BJ (cell line): ENCODE data around the gene FRMD4A. TPM values are rescaled to one million over a fixed set of nuclear protein-coding genes. Genes with fewer than 3 reads are reported as not detected.

Experiments used
- CTCF ChIA-PET: fragments of 350-600 bp; formaldehyde crosslinking; extraction: SDS; loops from one replicate; lab custom pipeline; 2021; ENCODE audit warnings: antibody characterized with exemption, inconsistent platforms; lab: Yijun Ruan, JAX
- POLR2A ChIA-PET: fragments of 300-600 bp; sonication (Branson Sonifier 250); formaldehyde crosslinking; extraction: SDS; loops from one replicate; lab custom pipeline; 2021; ENCODE audit warnings: antibody characterized with exemption; lab: Charles Lee
- DNase-seq: peaks from one replicate; pipeline ENCODE4 v3.0.0-alpha.2; 2011; ENCODE audit warnings: low read depth
- H3K27me3 ChIP-seq: 2 replicates; pipeline ENCODE4 v1.6.0; 2011; ENCODE audit warnings: low read length; ENCODE audit not compliant: control insufficient read depth, insufficient read depth
- H3K36me3 ChIP-seq: 2 replicates; pipeline ENCODE4 v1.5.1; 2011; ENCODE audit warnings: low read length; ENCODE audit not compliant: control insufficient read depth, insufficient read depth
- H3K4me3 ChIP-seq: 2 replicates; pipeline ENCODE4 v1.5.1; 2011; ENCODE audit warnings: low read depth, mild to moderate bottlenecking, control low read depth, low read length
- polyA plus RNA-seq: library from polyadenylated mRNA; depleted of rRNA; stranded (reverse); fragments of >200 nt; gene quantifications from 2 replicates; pipeline ENCODE4 v1.2.3, GENCODE V29; 2011
- TF ChIP-seq, protein P1 (sequence below): IDR thresholded peaks from 2 replicates; pipeline ENCODE4 v1.5.1; 2011; ENCODE audit warnings: low read depth, mild to moderate bottlenecking, control low read depth, inconsistent platforms, low read length, moderate library complexity; ENCODE audit not compliant: insufficient read depth

Gene FRMD4A
- polyA plus RNA-seq, 1 experiment, result 31.6 TPM

DNA sequence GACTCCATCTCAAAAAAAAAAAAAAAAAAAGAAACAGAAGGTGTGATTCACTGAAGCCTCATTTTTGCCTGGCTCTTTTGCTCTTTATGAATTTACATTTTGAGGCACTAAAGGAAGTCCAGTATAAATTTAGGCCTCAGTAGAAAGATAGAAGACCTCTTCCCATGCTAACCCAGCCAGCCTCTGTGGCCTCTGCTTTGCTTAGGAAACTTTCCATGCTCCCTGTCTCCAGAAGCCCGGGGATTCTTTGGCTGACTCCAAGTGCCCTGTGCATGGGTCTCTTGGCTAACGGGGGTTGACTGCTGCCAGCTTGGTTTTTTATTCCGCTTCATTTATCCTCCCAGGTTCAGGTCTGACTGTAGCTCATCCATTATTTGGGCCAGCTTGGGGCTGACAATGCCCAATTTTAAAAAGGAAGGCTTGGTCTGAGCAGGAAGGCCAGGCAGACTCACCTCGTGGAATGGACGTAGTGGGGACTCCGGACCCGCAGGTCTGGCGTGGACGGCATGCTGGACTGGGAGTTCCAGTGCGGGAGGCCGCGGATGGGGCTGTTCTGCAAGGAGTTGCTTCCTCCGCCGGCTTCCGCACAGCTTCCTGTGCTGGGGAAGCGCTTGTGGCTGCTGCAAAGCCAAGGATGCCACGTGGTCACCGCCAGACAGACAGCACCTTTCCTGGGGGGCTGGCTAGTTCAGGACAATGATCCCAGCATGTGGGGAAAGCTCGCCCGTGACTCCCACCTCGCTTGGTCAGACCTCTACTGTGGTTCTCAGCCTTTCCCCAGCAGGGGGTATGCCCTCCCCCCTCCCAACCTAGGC, 671.6 kb downstream of the FRMD4A start:
- DNase-seq, result no peak
- CTCF ChIA-PET, result interaction anchor here (0.6 to 3.3 kb wide), 27 partner anchors 8 to 517 kb away, joined by 3 to 43 read pairs (median 4); no protein-coding TSS in a partner anchor
- POLR2A ChIA-PET, result no interaction called here
- TF ChIP-seq, protein P1, sequence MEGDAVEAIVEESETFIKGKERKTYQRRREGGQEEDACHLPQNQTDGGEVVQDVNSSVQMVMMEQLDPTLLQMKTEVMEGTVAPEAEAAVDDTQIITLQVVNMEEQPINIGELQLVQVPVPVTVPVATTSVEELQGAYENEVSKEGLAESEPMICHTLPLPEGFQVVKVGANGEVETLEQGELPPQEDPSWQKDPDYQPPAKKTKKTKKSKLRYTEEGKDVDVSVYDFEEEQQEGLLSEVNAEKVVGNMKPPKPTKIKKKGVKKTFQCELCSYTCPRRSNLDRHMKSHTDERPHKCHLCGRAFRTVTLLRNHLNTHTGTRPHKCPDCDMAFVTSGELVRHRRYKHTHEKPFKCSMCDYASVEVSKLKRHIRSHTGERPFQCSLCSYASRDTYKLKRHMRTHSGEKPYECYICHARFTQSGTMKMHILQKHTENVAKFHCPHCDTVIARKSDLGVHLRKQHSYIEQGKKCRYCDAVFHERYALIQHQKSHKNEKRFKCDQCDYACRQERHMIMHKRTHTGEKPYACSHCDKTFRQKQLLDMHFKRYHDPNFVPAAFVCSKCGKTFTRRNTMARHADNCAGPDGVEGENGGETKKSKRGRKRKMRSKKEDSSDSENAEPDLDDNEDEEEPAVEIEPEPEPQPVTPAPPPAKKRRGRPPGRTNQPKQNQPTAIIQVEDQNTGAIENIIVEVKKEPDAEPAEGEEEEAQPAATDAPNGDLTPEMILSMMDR, result no peak
- H3K4me3 ChIP-seq, result no peak overlapping the region
- H3K36me3 ChIP-seq, result peaks cover 21% of the 10 kb centered on the region
- H3K27me3 ChIP-seq, result no peaks in the 10 kb centered on the region

DNA sequence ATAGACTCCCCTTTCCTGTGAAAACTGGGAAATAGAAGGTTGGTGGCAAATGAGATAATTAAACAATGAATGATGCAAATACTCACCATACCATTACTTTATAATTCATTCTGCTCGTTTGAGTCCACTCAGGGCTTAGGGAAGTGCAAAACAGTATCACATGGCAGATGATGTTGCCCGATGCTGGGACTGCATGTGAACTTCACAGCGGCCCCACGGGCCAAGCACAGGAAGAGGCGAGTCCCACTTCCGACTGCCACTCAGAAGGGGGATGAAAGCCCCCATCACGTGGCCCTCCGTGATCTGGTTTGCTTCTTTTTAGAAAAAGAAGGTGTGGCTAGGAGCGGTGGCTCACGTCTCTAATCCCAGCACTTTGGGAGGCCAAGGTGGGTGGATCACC, 672.5 kb downstream of the FRMD4A start:
- H3K4me3 ChIP-seq, result no peak overlapping the region
- H3K27me3 ChIP-seq, result no peaks in the 10 kb centered on the region
- CTCF ChIA-PET, result interaction anchor here (1.2 kb wide), 1 partner anchor 45 kb away, joined by 3 read pairs; no protein-coding TSS in a partner anchor
- POLR2A ChIA-PET, result no interaction called here
- H3K36me3 ChIP-seq, result peaks cover 26% of the 10 kb centered on the region
- TF ChIP-seq, protein P1, result no peak
- DNase-seq, result no peak

DNA sequence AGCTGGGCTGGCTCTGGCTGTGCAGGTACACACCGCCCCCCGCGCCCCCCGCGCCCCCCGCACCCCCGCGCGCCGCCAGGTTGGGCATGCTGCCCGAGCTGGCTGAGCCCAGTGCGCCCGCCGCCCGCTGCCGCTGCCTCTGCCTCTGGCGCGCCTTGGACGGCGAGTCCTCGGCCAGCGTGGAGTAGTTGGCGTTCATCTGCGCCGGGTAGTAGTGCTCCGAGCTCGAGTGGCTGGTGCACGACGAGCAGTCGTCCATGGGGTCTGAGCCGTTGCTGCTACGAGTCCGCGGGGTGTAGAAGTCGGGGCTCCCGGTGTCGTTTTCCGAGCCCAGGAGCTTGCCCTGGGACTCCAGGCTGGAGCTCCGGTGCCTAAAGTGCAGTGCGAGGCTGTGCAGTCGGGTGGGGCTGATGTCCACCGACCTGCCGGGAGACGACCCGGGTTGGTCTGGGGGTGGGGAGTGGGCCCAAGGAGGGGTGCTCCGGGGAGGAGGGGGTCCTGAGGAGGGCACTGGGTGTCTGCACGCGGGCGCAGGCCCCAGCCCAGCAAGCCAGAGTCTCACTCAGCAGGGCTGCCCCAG, 673.5 kb downstream of the FRMD4A start:
- Histone ChIP-seq H3K4me3 (no peak overlapping the region), H3K36me3 (peaks cover 26% of the 10 kb centered on the region), H3K27me3 (no peaks in the 10 kb centered on the region)
- no peak for DNase-seq
- ChIA-PET CTCF (interaction anchor here (0.6 to 1.2 kb wide), 2 partner anchors 14 to 43 kb away, joined by 3 read pairs; no protein-coding TSS in a partner anchor), POLR2A (no interaction called here)
- TF ChIP-seq, protein P1, result no peak

DNA sequence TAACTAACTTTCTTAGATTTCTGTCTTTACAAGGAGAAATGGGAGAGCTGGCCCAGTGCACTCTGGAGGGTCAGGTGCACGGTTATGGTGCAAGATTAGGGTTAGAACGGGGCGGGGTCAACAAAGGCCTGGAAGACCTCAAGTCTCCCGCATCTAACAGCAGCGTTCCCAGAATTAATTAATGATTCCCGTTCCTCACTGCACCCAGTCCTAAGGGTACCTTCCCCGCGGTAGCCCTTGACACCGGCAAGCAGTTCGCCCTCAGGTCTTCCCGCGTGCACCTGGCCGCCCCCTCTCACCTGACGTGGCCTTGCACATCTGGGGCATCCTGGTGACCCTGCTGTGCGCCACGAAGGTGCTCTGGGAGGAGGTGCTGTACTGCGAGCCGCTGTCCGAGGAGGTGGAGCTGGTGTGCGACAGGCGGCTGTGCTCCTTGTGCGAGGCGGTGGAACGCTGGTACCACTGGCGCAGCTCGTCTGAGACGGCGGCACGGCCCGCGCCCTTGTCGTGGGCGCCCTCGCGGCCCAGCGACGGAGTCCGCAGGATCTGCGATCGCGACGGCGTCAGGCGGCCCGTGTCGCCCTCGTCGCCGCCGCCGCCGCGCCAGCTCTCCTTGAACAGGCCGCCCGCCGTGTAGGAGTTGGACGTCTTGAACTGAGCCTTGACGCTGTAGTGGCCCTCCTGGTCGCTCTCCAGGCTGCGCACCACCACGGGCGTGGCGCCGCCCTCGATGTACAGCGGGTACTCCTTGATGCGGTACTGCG, 674.2 kb downstream of the FRMD4A start:
- TF ChIP-seq, protein P1, result no peak
- Histone ChIP-seq H3K27me3 (no peaks in the 10 kb centered on the region), H3K36me3 (peaks cover 28% of the 10 kb centered on the region), H3K4me3 (no peak overlapping the region)
- DNase-seq, result no peak
- POLR2A ChIA-PET, result no interaction called here
- CTCF ChIA-PET, result interaction anchor here (0.8 kb wide), 1 partner anchor 43 kb away, joined by 3 read pairs; no protein-coding TSS in a partner anchor

DNA sequence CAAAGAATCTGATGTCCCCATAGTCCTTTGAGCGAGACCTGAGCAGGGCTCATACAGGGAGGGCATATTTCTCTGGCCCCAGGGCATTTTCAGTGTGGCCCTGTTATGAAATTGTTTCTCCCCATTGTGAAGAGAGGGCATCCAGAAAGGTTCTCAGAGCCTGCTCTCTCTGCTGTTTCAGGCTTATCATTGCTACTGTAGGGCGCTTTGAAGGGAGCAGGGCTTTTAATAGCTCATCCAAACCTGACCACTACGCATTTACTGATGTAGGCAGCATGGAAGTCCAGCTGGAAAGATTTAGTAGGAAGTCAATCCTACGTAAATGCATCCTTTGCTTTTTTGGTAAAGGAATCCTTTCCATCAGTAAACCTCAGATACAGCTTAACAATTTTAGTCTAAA, 675.9 kb downstream of the FRMD4A start:
- Histone ChIP-seq H3K4me3 (no peak overlapping the region), H3K36me3 (peaks cover 29% of the 10 kb centered on the region), H3K27me3 (no peaks in the 10 kb centered on the region)
- TF ChIP-seq, protein P1, result no peak
- ChIA-PET POLR2A (no interaction called here), CTCF (no interaction called here)
- DNase-seq, result no peak
